SK-N-SH (cell line): ENCODE results near the gene OXER1. TPM values are rescaled to one million over a fixed set of nuclear protein-coding genes. Genes with fewer than 3 reads are reported as not detected.

ENCODE experiments used
- CTCF ChIA-PET: fragments of 300-600, 350-600 bp; formaldehyde crosslinking; extraction: SDS; loops from one replicate; lab custom pipeline; 2021; lab: Yijun Ruan, JAX
- POLR2A ChIA-PET: fragments of 350-600 bp; sonication (Branson Sonifier 250); formaldehyde crosslinking; extraction: SDS; loops from one replicate; lab custom pipeline; 2020; ENCODE audit warnings: antibody characterized with exemption, inconsistent platforms; lab: Yijun Ruan, JAX
- DNase-seq: peaks from one replicate; pipeline ENCODE4 v3.0.0; 2012
- H2AFZ ChIP-seq: fragments of 200-600 bp; sonication (generic); 2 replicates; pipeline ENCODE4 v1.8.1; 2016; ENCODE audit warnings: antibody characterized with exemption, mild to moderate bottlenecking, low read depth
- H3F3A ChIP-seq: fragments of 200-600 bp; sonication (generic); replicated peaks from 2 replicates; pipeline ENCODE3; 2016; ENCODE audit warnings: antibody characterized with exemption, mild to moderate bottlenecking; ENCODE audit not compliant: insufficient read depth
- H3K27ac ChIP-seq, 2 experiments: fragments of 200-500 bp in 1 of 2; fragments of 200-600 bp in 1 of 2; sonication (Bioruptor generic) in 1 of 2; sonication (generic), shearing (Covaris generic) in 1 of 2; 2 replicates each; pipeline versions ENCODE4 v1.5.1 to v1.6.1; 2014 to 2016; ENCODE audit warnings: low read depth in 2 of 2, inconsistent platforms in 1 of 2, low read length in 1 of 2, mild to moderate bottlenecking in 1 of 2, mixed read lengths in 1 of 2
- H3K27me3 ChIP-seq: fragments of 200-600 bp; sonication (generic), shearing (Covaris generic); 2 replicates; pipeline ENCODE4 v1.6.1; 2016; ENCODE audit warnings: mixed run types; ENCODE audit not compliant: insufficient read depth
- H3K36me3 ChIP-seq, 2 experiments: fragments of 200-500 bp in 1 of 2; fragments of 200-600 bp in 1 of 2; sonication (Bioruptor generic) in 1 of 2; sonication (generic) in 1 of 2; replicated peaks in 1 of 2; 2 replicates each; pipeline versions ENCODE3 to v1.5.1; 2014 to 2016; ENCODE audit warnings: low read length in 1 of 2, mild to moderate bottlenecking in 1 of 2; ENCODE audit not compliant: insufficient read depth in 2 of 2, control insufficient read depth in 1 of 2
- H3K4me1 ChIP-seq, 2 experiments: fragments of 200-500 bp in 1 of 2; fragments of 200-600 bp in 1 of 2; sonication (Bioruptor generic) in 1 of 2; sonication (generic), shearing (Covaris generic) in 1 of 2; 2 replicates each; pipeline versions ENCODE4 v1.5.1 to v1.6.1; 2014 to 2016; ENCODE audit warnings: low read depth in 1 of 2, low read length in 1 of 2, mixed run types in 1 of 2; ENCODE audit not compliant: insufficient read depth in 2 of 2, control insufficient read depth in 1 of 2
- H3K4me2 ChIP-seq: fragments of 200-600 bp; sonication (generic), shearing (Covaris generic); 2 replicates; pipeline ENCODE4 v1.6.1; 2017; ENCODE audit warnings: mixed run types
- H3K4me3 ChIP-seq, 2 experiments: fragments of 200-500 bp in 1 of 2; fragments of 200-600 bp in 1 of 2; sonication (Bioruptor generic) in 1 of 2; sonication (generic), shearing (Covaris generic) in 1 of 2; 2 replicates each; pipeline versions ENCODE4 v1.5.1 to v1.8.1; 2014 to 2016; ENCODE audit warnings: low read depth in 2 of 2, inconsistent platforms in 1 of 2, low read length in 1 of 2, mild to moderate bottlenecking in 1 of 2, mixed read lengths in 1 of 2, moderate library complexity in 1 of 2
- H3K79me2 ChIP-seq: fragments of 200-600 bp; sonication (generic); 2 replicates; pipeline ENCODE4 v1.8.1; 2017; ENCODE audit warnings: mild to moderate bottlenecking; ENCODE audit not compliant: insufficient read depth
- H3K9ac ChIP-seq: fragments of 200-600 bp; sonication (generic); 2 replicates; pipeline ENCODE4 v1.6.1; 2017; ENCODE audit warnings: mixed run types
- H3K9me2 ChIP-seq: fragments of 200-600 bp; sonication (generic); 2 replicates; pipeline ENCODE4 v1.6.1; 2017; ENCODE audit warnings: mixed run types
- H3K9me3 ChIP-seq: fragments of 200-600 bp; sonication (generic); 2 replicates; pipeline ENCODE4 v1.6.1; 2017; ENCODE audit warnings: mixed run types, mild to moderate bottlenecking, moderate library complexity
- H4K20me1 ChIP-seq: fragments of 200-600 bp; sonication (generic); 2 replicates; pipeline ENCODE4 v1.6.1; 2017; ENCODE audit warnings: mild to moderate bottlenecking, mixed run types; ENCODE audit not compliant: insufficient read depth
- CHD2 ChIP-seq: fragments of 150-350 bp; IDR thresholded peaks from 2 replicates; pipeline ENCODE4 v1.6.1; 2018; ENCODE audit warnings: low read length; ENCODE audit not compliant: partially characterized antibody
- ELF1 ChIP-seq: IDR thresholded peaks from 2 replicates; pipeline ENCODE4 v1.4.0; 2012
- EP300 ChIP-seq, 2 experiments: IDR thresholded peaks; 2 replicates each; pipeline versions ENCODE4 v1.4.0 to v1.6.1; 2012; ENCODE audit warnings: borderline replicate concordance in 1 of 2, low read depth in 1 of 2, low read length in 1 of 2
- FOXM1 ChIP-seq: IDR thresholded peaks from 2 replicates; pipeline ENCODE4 v1.4.0; 2012; ENCODE audit warnings: low read depth, mild to moderate bottlenecking
- GABPA ChIP-seq: IDR thresholded peaks from 2 replicates; pipeline ENCODE4 v1.4.0; 2012; ENCODE audit warnings: low read depth, mild to moderate bottlenecking
- GATA2 ChIP-seq: sonication (generic); formaldehyde crosslinking; IDR thresholded peaks from 2 replicates; pipeline ENCODE4 v1.5.0; 2020; ENCODE audit warnings: mild to moderate bottlenecking, missing genetic modification reagents
- MEF2A ChIP-seq: IDR thresholded peaks from 2 replicates; pipeline ENCODE4 v1.4.0; 2012; ENCODE audit warnings: low read depth, borderline replicate concordance
- NFIC ChIP-seq: IDR thresholded peaks from 2 replicates; pipeline ENCODE4 v1.4.0; 2012; ENCODE audit warnings: borderline replicate concordance
- POLR2AphosphoS5 ChIP-seq: IDR thresholded peaks from 2 replicates; pipeline ENCODE4 v1.6.1; 2012; ENCODE audit warnings: low read depth, low read length
- RFX5 ChIP-seq: IDR thresholded peaks from 2 replicates; pipeline ENCODE4 v1.6.1; 2012; ENCODE audit warnings: mild to moderate bottlenecking, improper control_type of control experiment, low read length
- RXRA ChIP-seq: IDR thresholded peaks from 2 replicates; pipeline ENCODE4 v1.4.0; 2012; ENCODE audit warnings: low read depth, mild to moderate bottlenecking, borderline replicate concordance
- SIN3A ChIP-seq: IDR thresholded peaks from 2 replicates; pipeline ENCODE4 v1.6.1; 2012; ENCODE audit warnings: low read depth, mild to moderate bottlenecking, low read length, moderate library complexity, borderline replicate concordance
- SMC3 ChIP-seq: IDR thresholded peaks from 2 replicates; pipeline ENCODE4 v1.6.1; 2012; ENCODE audit warnings: low read depth, low read length, improper control_type of control experiment
- TAF1 ChIP-seq: IDR thresholded peaks from 2 replicates; pipeline ENCODE4 v1.6.1; 2012; ENCODE audit warnings: low read depth, mild to moderate bottlenecking, low read length, moderate library complexity, borderline replicate concordance
- TEAD4 ChIP-seq: IDR thresholded peaks from 2 replicates; pipeline ENCODE4 v1.4.0; 2012; ENCODE audit warnings: mild to moderate bottlenecking, borderline replicate concordance; ENCODE audit not compliant: insufficient read depth
- YY1 ChIP-seq: IDR thresholded peaks from 2 replicates; pipeline ENCODE4 v1.4.0; 2012; ENCODE audit warnings: low read depth, mild to moderate bottlenecking
- WGBS: methylation state at CpG from one replicate; pipeline ENCODE4 v1.1.6; 2017; ENCODE audit warnings: low lambda C conversion rate; 5-methylcytosine and 5-hydroxymethylcytosine counted together
- polyA plus RNA-seq, 3 experiments: library from polyadenylated mRNA; depleted of rRNA; stranded (reverse); fragments of >200 nt; gene quantifications; 2 replicates each; pipeline ENCODE4 v1.2.3, GENCODE V29; 2012
- TF ChIP-seq, protein P1 (sequence below): fragments of 200-600 bp; sonication (generic); IDR thresholded peaks from 2 replicates; pipeline ENCODE4 v1.6.1; 2017; ENCODE audit warnings: antibody characterized with exemption, mild to moderate bottlenecking, moderate library complexity
- TF ChIP-seq, protein P2 (sequence below): IDR thresholded peaks from 2 replicates; pipeline ENCODE4 v1.4.0; 2012; ENCODE audit warnings: low read depth
- TF ChIP-seq, protein P3 (sequence below): fragments of 150-350 bp; IDR thresholded peaks from 2 replicates; pipeline ENCODE4 v1.6.1; 2017; ENCODE audit warnings: antibody characterized with exemption, low read length, low read depth, borderline replicate concordance
- TF ChIP-seq, protein P4 (sequence below): IDR thresholded peaks from 2 replicates; pipeline ENCODE4; 2012

Gene OXER1
- polyA plus RNA-seq, 1 of the 3 experiments (the other 2 are of a cell fraction), result not detected

DNA sequence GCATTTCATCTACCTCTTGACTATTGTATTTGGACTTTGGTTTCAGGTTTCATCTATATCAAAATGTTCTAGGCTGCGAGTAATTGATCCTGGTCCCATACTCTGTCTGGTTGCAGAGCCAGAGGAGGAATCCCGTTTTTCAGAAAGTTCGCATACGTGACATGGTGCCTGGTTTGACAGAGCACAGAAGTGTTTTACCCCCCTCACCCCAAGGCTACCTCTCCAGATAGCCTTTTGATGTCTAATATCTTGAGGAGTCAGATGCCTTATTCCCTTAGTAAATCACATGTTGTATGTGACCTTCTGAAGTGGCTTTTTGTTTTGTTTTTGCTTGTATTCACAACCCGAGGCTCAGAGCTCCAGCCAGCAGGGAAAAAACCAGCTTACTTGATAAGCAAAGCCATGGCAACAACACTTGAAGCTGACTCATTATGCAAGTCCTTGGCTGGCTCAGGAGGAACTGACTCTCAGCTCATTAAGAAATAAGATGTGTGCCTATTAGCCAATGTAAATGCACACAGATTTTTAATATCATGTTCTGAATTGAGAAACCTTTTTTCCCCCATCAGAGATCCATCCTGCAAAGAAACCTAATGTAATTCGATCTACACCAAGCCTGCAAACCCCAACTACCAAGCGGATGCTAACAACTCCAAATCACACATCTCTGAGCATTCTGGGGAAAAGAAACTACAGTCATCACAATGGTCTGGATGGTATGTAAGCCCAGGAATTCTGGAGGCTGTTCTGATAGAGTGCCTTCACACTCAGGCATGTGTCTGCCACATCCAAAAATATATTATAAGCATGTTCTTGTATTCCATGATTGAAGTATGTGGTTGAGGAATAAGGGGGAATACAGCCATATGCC, 41.4 kb downstream of the OXER1 start (continued):
- TF ChIP-seq, protein P1, sequence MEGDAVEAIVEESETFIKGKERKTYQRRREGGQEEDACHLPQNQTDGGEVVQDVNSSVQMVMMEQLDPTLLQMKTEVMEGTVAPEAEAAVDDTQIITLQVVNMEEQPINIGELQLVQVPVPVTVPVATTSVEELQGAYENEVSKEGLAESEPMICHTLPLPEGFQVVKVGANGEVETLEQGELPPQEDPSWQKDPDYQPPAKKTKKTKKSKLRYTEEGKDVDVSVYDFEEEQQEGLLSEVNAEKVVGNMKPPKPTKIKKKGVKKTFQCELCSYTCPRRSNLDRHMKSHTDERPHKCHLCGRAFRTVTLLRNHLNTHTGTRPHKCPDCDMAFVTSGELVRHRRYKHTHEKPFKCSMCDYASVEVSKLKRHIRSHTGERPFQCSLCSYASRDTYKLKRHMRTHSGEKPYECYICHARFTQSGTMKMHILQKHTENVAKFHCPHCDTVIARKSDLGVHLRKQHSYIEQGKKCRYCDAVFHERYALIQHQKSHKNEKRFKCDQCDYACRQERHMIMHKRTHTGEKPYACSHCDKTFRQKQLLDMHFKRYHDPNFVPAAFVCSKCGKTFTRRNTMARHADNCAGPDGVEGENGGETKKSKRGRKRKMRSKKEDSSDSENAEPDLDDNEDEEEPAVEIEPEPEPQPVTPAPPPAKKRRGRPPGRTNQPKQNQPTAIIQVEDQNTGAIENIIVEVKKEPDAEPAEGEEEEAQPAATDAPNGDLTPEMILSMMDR, result no peak
- no peak for TF ChIP-seq GATA2
- no peak for TF ChIP-seq TAF1
- no peak for TF ChIP-seq CHD2

DNA sequence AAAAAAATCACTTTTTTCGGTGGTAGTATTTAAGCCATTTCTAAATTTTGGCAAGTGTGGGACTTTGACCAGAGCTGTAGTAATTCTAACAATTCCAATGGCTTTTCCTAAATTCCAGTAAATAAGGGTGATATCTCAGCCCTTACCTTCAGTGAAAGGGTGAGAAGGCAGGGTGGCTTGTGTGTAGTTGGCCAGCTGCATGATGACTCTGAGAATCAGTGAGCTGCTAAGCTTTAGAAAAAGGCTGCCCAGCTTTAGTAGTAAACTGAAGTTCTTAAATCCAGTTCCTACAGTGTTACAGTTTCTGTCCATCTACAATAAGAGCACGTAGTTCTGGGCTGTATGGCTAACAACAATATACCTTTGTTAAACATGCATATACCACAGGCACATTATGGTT, 42.0 kb downstream of the OXER1 start:
- H3K9me2 ChIP-seq, result no peaks in the 10 kb centered on the region
- no peak overlapping the region for H3K9ac ChIP-seq
- no peaks in the 10 kb centered on the region for H4K20me1 ChIP-seq
- H3K27me3 ChIP-seq, result no peaks in the 10 kb centered on the region
- no peak overlapping the region for H3K4me2 ChIP-seq
- H3K4me3 ChIP-seq, result no peak overlapping the region
- WGBS, result 97% methylated on average over 2 of the region's 2 CpGs
- no peaks in the 10 kb centered on the region for H3F3A ChIP-seq
- no peak for DNase-seq
- TF ChIP-seq YY1 (no peak), NFIC (no peak)
- H3K36me3 ChIP-seq, result no peaks in the 10 kb centered on the region
- H3K4me1 ChIP-seq, result no peaks in the 10 kb centered on the region
- H3K27ac ChIP-seq, result peak overlapping the region in 1 of 2 experiments; percentile 42; a peak in 2 of 4 replicates
- H3K79me2 ChIP-seq, result no peaks in the 10 kb centered on the region
- CTCF ChIA-PET, result interaction anchor here (1.7 kb wide), 1 partner anchor 12 kb away, joined by 4 read pairs; no protein-coding TSS in a partner anchor
- no peak overlapping the region for H2AFZ ChIP-seq
- H3K9me3 ChIP-seq, result no peaks in the 10 kb centered on the region
- POLR2A ChIA-PET, result no interaction called here

DNA sequence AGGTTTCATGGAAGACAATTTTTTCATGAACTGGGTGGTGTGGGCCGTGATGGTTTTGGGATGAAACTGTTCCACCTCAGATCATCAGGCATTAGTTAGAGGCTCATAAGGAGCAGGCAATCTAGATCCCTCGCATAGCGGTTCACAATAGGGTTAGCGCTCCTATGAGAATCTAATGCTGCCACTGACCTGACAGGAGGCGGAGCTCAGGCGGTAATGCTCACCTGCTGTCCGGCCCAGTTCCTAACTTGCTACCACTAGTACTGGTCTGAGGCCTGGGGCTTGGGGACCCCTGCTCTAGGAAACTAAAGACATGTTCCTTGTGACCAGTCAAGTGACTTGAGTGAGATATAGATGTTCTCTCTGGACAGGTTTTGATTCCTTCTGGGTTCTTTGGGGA, 49.2 kb downstream of the OXER1 start:
- no peak overlapping the region for H3K4me2 ChIP-seq
- no peaks in the 10 kb centered on the region for H3F3A ChIP-seq
- no peak for DNase-seq
- H3K36me3 ChIP-seq, result peaks cover 6 to 7% of the 10 kb centered on the region in 2 experiments
- no peaks in the 10 kb centered on the region; a peak in 1 of 4 replicates for H3K4me1 ChIP-seq
- no peaks in the 10 kb centered on the region for H3K9me3 ChIP-seq
- H2AFZ ChIP-seq, result no peak overlapping the region
- H3K9me2 ChIP-seq, result no peaks in the 10 kb centered on the region
- ChIA-PET POLR2A (no interaction called here), CTCF (no interaction called here)
- WGBS, result 90% methylated on average over 7 of the region's 7 CpGs
- H3K27ac ChIP-seq, result no peak overlapping the region
- no peaks in the 10 kb centered on the region for H3K27me3 ChIP-seq
- H3K9ac ChIP-seq, result no peak overlapping the region
- H3K79me2 ChIP-seq, result no peaks in the 10 kb centered on the region
- no peaks in the 10 kb centered on the region for H4K20me1 ChIP-seq
- H3K4me3 ChIP-seq, result no peak overlapping the region
- TF ChIP-seq, protein P2, sequence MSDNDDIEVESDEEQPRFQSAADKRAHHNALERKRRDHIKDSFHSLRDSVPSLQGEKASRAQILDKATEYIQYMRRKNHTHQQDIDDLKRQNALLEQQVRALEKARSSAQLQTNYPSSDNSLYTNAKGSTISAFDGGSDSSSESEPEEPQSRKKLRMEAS, result no peak
- TF ChIP-seq, protein P3, sequence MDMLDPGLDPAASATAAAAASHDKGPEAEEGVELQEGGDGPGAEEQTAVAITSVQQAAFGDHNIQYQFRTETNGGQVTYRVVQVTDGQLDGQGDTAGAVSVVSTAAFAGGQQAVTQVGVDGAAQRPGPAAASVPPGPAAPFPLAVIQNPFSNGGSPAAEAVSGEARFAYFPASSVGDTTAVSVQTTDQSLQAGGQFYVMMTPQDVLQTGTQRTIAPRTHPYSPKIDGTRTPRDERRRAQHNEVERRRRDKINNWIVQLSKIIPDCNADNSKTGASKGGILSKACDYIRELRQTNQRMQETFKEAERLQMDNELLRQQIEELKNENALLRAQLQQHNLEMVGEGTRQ, result no peak
- TF ChIP-seq EP300 (IDR thresholded peaks at IDR 0.05; ENCODE audit: borderline replicate concordance in 1 of 2, low read depth in 1 of 2, low read length in 1 of 2) (no peak), SIN3A (no peak), GABPA (no peak), RFX5 (no peak), TEAD4 (no peak), MEF2A (no peak), RXRA (no peak), GATA2 (no peak), ELF1 (no peak), POLR2AphosphoS5 (no peak), FOXM1 (no peak), NFIC (no peak), SMC3 (no peak)
- TF ChIP-seq, protein P4, sequence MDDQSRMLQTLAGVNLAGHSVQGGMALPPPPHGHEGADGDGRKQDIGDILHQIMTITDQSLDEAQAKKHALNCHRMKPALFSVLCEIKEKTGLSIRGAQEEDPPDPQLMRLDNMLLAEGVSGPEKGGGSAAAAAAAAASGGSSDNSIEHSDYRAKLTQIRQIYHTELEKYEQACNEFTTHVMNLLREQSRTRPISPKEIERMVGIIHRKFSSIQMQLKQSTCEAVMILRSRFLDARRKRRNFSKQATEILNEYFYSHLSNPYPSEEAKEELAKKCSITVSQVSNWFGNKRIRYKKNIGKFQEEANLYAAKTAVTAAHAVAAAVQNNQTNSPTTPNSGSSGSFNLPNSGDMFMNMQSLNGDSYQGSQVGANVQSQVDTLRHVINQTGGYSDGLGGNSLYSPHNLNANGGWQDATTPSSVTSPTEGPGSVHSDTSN, result no peak
